GM12892 (cell line): ENCODE data around the gene ANK3.

ENCODE experiments used
- POLR2A ChIP-seq: IDR thresholded peaks from 2 replicates; pipeline ENCODE4 v1.6.1; 2011; ENCODE audit warnings: low read depth, low read length, control low read depth
- POLR2AphosphoS5 ChIP-seq: IDR thresholded peaks from 2 replicates; pipeline ENCODE4 v1.6.1; 2011; ENCODE audit warnings: low read depth, low read length, control low read depth
- TAF1 ChIP-seq: IDR thresholded peaks from 2 replicates; pipeline ENCODE4 v1.6.1; 2011; ENCODE audit warnings: low read depth, mild to moderate bottlenecking, control low read depth, low read length, borderline replicate concordance

GRCh38 chr10:59995862-59996261, 393.8 kb downstream of the ANK3 start:
- TF ChIP-seq TAF1 (no peak), POLR2A (no peak), POLR2AphosphoS5 (no peak)
